SH-SY5Y (cell line): ENCODE data around the gene BACH2.

Source experiments
- GATA2 ChIP-seq: IDR thresholded peaks from 2 replicates; pipeline ENCODE4 v1.6.1; 2011; ENCODE audit warnings: mild to moderate bottlenecking, low read depth, low read length
- GATA3 ChIP-seq: IDR thresholded peaks from 2 replicates; pipeline ENCODE4 v1.6.1; 2011; ENCODE audit warnings: low read depth, mild to moderate bottlenecking, low read length, moderate library complexity

DNA sequence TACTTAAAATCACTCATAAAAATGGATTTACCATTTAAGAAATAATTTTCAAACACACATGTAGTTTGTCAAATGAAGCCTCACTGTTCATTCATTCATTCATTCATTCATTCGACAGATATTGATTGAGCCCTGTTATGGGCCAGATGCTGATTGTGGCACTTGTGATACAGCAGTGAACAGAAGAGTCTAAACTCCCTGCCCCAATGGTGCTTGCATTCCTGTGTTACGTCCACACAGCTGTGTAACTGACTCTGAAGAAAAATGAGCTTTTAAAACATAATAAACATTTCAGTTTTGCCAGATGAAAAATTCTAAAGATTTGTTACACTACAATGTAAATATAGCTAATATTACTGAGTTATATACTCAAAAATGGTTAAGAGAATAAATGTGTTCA lies 46.2 kb downstream of the BACH2 start:
- TF ChIP-seq GATA2 (no peak), GATA3 (no peak)
